Measurements from ENCODE around the gene NXPH2.

Gene NXPH2

GRCh38 chr2:138630164-138630563 is 150.0 kb downstream of the NXPH2 start:
- no peak for DNase-seq

DNA sequence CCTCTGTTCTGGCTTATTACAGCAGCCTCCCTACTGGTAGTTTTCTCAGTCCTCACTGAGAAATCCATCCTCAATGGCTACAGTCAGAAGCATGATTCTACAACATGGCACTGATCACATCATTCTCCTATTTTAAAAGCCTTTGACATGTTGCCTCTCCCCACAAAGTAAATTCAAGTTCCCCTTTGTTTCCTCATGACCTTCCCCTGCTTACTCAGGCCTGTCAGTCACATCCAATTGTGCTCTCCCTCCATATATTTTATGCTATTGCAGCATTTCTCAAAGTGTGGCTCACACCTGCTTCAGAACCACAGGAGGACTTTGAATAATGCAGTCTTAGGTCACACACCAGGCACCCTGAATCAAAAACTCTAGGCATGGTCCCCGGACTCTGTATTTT is 154.0 kb downstream of the NXPH2 start:
- DNase-seq: no peak

DNA sequence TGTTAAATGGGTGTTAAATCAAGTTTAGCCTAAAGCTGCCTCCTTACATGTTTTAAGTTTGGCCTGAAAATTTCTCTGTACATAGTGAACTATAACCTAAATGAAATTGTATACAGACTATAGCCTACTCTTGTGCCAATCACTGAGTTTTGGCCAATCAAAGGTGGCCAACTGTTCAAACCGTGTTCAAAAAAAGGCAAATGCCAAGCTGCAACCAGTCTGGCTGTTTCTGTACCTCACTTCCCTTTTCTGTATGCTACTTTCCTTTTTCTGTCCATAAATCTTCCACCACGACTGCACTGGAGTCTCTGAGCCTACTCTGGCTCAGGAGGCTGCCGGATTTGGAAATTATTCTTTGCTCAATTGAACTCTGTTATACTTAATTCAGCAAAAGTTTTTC is 157.6 kb downstream of the NXPH2 start:
- DNase-seq: no peak

DNA sequence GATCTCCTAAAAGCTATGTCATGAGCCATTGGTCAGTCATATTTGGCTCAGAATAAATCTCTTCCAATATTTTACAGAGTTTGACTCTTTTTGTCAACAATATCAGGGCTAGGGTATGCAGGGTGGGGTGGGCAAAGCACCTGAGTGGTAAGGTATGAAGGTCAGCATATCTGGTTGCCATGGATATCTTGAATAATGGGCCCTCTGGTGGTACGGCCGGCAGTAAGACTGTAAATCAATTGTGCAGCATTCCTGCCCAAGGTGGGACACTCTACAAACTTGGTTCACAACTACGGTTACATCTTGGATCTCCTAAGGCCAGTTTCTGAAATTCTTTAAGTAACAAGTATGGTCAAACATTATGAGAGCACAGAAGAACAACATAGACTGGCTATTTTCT is 159.1 kb downstream of the NXPH2 start:
- DNase-seq: no peak

GRCh38 chr2:138620431-138620830 is 159.8 kb downstream of the NXPH2 start:
- DNase-seq: no peak
